Subcutaneous adipose tissue (tissue), 4 donors: Measurements from ENCODE around the gene SNUPN. TPM values are rescaled to one million over a fixed set of nuclear protein-coding genes. Genes with fewer than 3 reads are reported as not detected.

Experiments used
- total RNA-seq, 4 donors: library from RNA; depleted of rRNA; stranded (reverse); fragments of >200 nt; gene quantifications; one replicate each; pipeline ENCODE4 v1.1.0, GENCODE V29; 2016
- TF ChIP-seq, protein P1 (sequence below): fragments of 450-650 bp; IDR thresholded peaks from one replicate; pipeline ENCODE4 v1.5.1; 2016; ENCODE audit warnings: low read depth, mild to moderate bottlenecking, control low read depth, antibody characterized with exemption, moderate library complexity

Gene SNUPN
- total RNA-seq, 4 donors from 2014 or later = 19.7 to 23.3 (median 21.9) TPM

GRCh38 chr15:75646944-75647364, 21.4 kb upstream of the SNUPN start:
- TF ChIP-seq, protein P1, sequence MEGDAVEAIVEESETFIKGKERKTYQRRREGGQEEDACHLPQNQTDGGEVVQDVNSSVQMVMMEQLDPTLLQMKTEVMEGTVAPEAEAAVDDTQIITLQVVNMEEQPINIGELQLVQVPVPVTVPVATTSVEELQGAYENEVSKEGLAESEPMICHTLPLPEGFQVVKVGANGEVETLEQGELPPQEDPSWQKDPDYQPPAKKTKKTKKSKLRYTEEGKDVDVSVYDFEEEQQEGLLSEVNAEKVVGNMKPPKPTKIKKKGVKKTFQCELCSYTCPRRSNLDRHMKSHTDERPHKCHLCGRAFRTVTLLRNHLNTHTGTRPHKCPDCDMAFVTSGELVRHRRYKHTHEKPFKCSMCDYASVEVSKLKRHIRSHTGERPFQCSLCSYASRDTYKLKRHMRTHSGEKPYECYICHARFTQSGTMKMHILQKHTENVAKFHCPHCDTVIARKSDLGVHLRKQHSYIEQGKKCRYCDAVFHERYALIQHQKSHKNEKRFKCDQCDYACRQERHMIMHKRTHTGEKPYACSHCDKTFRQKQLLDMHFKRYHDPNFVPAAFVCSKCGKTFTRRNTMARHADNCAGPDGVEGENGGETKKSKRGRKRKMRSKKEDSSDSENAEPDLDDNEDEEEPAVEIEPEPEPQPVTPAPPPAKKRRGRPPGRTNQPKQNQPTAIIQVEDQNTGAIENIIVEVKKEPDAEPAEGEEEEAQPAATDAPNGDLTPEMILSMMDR = no peak

GRCh38 chr15:75646112-75646943, 20.8 kb upstream of the SNUPN start:
- TF ChIP-seq, protein P1 = no peak

DNA sequence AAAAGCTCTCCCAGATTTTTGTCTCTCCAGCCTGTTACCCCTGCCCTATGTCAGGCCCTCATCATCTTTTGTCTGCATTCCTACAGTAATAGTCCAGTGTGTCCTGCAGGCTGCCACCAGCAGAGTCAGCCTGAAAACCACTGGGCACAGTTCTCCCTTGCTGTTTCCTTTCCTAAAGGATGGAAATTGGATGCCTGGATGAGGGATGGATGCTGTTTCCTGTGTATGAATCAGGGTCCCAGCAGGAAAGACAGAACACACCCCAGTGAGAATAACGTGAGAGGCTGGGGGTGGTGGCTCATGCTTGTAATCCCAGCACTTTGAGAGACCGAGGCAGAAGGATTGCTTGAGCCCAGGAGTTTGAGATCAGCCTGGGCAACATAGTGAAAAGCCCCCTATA, 18.9 kb upstream of the SNUPN start:
- TF ChIP-seq, protein P1 = no peak

DNA sequence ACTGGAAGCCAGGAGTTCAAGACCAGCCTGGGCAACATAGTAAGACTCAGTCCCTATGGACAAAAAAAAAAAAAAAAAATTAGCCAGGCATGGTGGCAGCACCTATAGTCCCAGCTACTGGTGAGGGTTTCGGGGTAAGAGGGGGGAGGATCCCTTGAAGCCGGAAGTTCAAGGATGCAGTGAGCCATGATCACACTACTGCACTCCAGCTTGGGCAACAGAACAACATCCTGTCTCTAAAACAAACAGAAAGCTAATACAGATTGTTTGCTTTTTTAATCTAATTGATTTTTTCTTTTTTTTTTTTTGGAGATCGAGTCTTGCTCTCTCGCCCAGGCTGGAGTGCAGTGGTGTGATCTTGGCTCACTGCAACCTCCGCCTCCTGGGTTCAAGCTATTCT, 16.1 kb upstream of the SNUPN start:
- TF ChIP-seq, protein P1 = no peak

DNA sequence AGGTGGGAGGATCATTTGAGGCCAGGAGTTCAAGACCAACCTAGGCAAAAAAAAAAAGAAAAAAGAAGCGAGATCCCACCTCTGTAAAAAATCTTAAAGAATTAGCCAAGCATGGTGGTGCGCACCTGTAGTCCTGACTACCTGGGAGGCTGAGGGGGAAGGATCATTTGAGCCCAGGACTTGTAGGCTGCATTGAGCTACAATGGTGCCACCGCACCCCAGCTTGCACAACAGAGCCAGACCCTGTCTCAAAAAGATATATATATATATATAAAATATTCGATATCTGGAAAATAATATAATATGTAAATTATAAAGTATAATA, 15.6 kb upstream of the SNUPN start:
- TF ChIP-seq, protein P1 = no peak

- TF ChIP-seq, protein P1 = no peak
Measured at GRCh38 chr15:75640483-75641178, 15.1 kb upstream of the SNUPN start.

GRCh38 chr15:75639709-75640482, 14.4 kb upstream of the SNUPN start, which contains the start of gene IMP3:
IMP3 (minus strand) TSS chr15:75640224; CDS start chr15:75640168, 56 bp downstream.
- TF ChIP-seq, protein P1 = no peak
